OCI-LY1 (cell line): ENCODE results near the gene SAPCD1.

Experiments
- H2AFZ ChIP-seq: fragments of 200-600 bp; sonication (generic), shearing (Covaris generic); 2 replicates; pipeline ENCODE4 v1.6.0; 2014; ENCODE audit warnings: antibody characterized with exemption, mild to moderate bottlenecking, low read length
- H3F3A ChIP-seq: fragments of 200-600 bp; sonication (generic), shearing (Covaris generic); 2 replicates; pipeline ENCODE4 v1.6.0; 2014; ENCODE audit warnings: mild to moderate bottlenecking, antibody characterized with exemption, low read length, moderate library complexity; ENCODE audit not compliant: insufficient read depth
- H3K27ac ChIP-seq: fragments of 200-600 bp; sonication (generic); 2 replicates; pipeline ENCODE4 v1.5.1; 2014; ENCODE audit warnings: low read length, mixed run types, mild to moderate bottlenecking, low read depth; ENCODE audit not compliant: poor library complexity, severe bottlenecking
- H3K27me3 ChIP-seq: fragments of 200-600 bp; sonication (generic); 2 replicates; pipeline ENCODE4 v1.6.0; 2014; ENCODE audit warnings: antibody characterized with exemption, mild to moderate bottlenecking, low read length, moderate library complexity; ENCODE audit not compliant: insufficient read depth
- H3K36me3 ChIP-seq: fragments of 200-600 bp; sonication (generic); 2 replicates; pipeline ENCODE4 v1.6.1; 2014; ENCODE audit warnings: mild to moderate bottlenecking, antibody characterized with exemption, low read length, moderate library complexity, mixed read lengths; ENCODE audit not compliant: insufficient read depth
- H3K4me1 ChIP-seq: fragments of 200-600 bp; sonication (generic); 2 replicates; pipeline ENCODE4 v1.5.1; 2014; ENCODE audit warnings: mild to moderate bottlenecking, low read length, moderate library complexity; ENCODE audit not compliant: insufficient read depth, severe bottlenecking
- H3K4me2 ChIP-seq: fragments of 200-600 bp; sonication (generic), shearing (Covaris generic); 2 replicates; pipeline ENCODE4 v1.6.1; 2014; ENCODE audit warnings: low read length
- H3K4me3 ChIP-seq: fragments of 200-600 bp; sonication (generic); 2 replicates; pipeline ENCODE4 v1.5.1; 2014; ENCODE audit warnings: low read length, low read depth, mild to moderate bottlenecking, mixed read lengths; ENCODE audit not compliant: poor library complexity, severe bottlenecking
- H3K79me2 ChIP-seq: fragments of 200-600 bp; shearing (Covaris generic); 2 replicates; pipeline ENCODE4 v1.6.1; 2016; ENCODE audit warnings: mixed run types, low read length, mixed read lengths; ENCODE audit not compliant: insufficient read depth
- H3K9ac ChIP-seq: fragments of 200-600 bp; sonication (generic), shearing (Covaris generic); 2 replicates; pipeline ENCODE4 v1.6.1; 2014; ENCODE audit warnings: mild to moderate bottlenecking, low read length, mixed read lengths
- H3K9me2 ChIP-seq: fragments of 200-600 bp; sonication (generic), shearing (Covaris generic); 2 replicates; pipeline ENCODE4 v1.6.1; 2014; ENCODE audit warnings: low read depth, mild to moderate bottlenecking, low read length, mixed read lengths
- H3K9me3 ChIP-seq: fragments of 200-600 bp; shearing (Covaris generic); 2 replicates; pipeline ENCODE4 v1.6.1; 2014; ENCODE audit warnings: low read length, mixed read lengths
- H4K20me1 ChIP-seq: fragments of 200-600 bp; sonication (generic), shearing (Covaris generic); 2 replicates; pipeline ENCODE4 v1.6.0; 2016; ENCODE audit warnings: mild to moderate bottlenecking, low read length; ENCODE audit not compliant: insufficient read depth
- CTCF ChIP-seq: fragments of 200-600 bp; sonication (generic), shearing (Covaris generic); IDR thresholded peaks from 2 replicates; pipeline ENCODE4 v1.5.1; 2017; ENCODE audit warnings: mild to moderate bottlenecking, antibody characterized with exemption, low read length, moderate library complexity, mixed read lengths
- EZH2 ChIP-seq: fragments of 200-600 bp; sonication (generic), shearing (Covaris generic); IDR thresholded peaks from 2 replicates; pipeline ENCODE4 v1.8.0; 2017; ENCODE audit warnings: borderline replicate concordance, mixed run types, mild to moderate bottlenecking, antibody characterized with exemption, low read length, moderate library complexity, mixed read lengths

Gene SAPCD1

DNA sequence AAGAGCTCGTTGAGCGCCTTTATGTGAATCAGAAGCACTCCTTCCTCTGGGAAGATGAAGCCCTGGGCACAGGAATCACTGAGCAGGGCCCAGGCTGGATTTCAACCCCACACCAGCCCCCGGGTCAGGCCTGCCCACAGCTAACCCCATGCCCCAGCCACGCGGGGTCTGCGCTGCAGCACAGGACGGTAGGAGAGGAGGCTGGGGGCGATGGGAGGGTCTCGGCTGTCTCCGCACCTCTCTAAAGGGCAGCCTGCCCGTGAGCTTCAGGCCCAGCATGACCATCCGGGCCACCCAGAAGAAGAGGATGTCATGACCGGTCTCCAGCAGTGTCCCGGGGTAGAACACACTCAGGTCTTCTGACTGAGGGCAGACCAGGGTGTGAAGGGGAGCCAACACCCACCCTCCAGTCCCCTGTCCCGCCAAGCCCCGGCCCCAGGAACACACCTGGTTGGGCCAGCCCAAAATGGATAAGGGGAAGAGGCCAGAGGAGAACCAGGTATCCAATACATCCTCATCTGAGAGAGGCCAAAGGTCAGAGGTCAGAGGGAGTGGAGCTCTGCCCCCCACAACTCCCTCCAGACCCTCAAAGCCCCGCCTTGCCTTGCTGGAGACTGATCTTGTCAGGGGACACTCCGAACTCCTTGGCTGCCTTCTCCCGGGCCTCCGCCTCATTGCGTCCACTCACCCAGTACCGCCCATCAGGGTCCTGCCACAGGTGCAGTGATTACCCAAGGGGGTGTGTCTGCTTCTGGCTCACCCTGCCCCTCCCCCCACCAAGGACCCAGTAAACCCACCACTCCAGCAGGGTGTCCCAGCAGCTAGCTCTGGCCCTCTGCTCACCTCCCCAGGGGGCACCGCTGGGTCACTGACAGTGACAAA lies 19.0 kb downstream of the SAPCD1 start:
- Histone ChIP-seq H3K27ac (no peak overlapping the region), H3K36me3 (peaks cover 89% of the 10 kb centered on the region)
- TF ChIP-seq EZH2 (no peak), CTCF (no peak)

GRCh38 chr6:31782126-31782855 lies 19.8 kb downstream of the SAPCD1 start:
- no peaks in the 10 kb centered on the region for H4K20me1 ChIP-seq
- peaks cover 3% of the 10 kb centered on the region for H3K4me1 ChIP-seq
- no peak for TF ChIP-seq CTCF
- no peak for TF ChIP-seq EZH2
- H3K79me2 ChIP-seq = no peaks in the 10 kb centered on the region
- H3F3A ChIP-seq = no peaks in the 10 kb centered on the region
- no peaks in the 10 kb centered on the region for H3K9me3 ChIP-seq
- H3K27ac ChIP-seq = no peak overlapping the region
- no peaks in the 10 kb centered on the region for H3K9me2 ChIP-seq
- H3K36me3 ChIP-seq = peaks cover 96% of the 10 kb centered on the region
- no peak overlapping the region for H3K4me2 ChIP-seq
- H3K9ac ChIP-seq = no peak overlapping the region
- H3K4me3 ChIP-seq = no peak overlapping the region
- H3K27me3 ChIP-seq = no peaks in the 10 kb centered on the region
- H2AFZ ChIP-seq = no peak overlapping the region

More for the DNA sequence above, 19.0 kb downstream of the SAPCD1 start:
- Histone ChIP-seq H3F3A (no peaks in the 10 kb centered on the region), H3K9ac (no peak overlapping the region), H3K4me1 (peaks cover 9% of the 10 kb centered on the region), H2AFZ (no peak overlapping the region), H4K20me1 (no peaks in the 10 kb centered on the region), H3K27me3 (no peaks in the 10 kb centered on the region), H3K9me3 (no peaks in the 10 kb centered on the region), H3K4me3 (no peak overlapping the region), H3K9me2 (no peaks in the 10 kb centered on the region), H3K79me2 (no peaks in the 10 kb centered on the region), H3K4me2 (no peak overlapping the region)

DNA sequence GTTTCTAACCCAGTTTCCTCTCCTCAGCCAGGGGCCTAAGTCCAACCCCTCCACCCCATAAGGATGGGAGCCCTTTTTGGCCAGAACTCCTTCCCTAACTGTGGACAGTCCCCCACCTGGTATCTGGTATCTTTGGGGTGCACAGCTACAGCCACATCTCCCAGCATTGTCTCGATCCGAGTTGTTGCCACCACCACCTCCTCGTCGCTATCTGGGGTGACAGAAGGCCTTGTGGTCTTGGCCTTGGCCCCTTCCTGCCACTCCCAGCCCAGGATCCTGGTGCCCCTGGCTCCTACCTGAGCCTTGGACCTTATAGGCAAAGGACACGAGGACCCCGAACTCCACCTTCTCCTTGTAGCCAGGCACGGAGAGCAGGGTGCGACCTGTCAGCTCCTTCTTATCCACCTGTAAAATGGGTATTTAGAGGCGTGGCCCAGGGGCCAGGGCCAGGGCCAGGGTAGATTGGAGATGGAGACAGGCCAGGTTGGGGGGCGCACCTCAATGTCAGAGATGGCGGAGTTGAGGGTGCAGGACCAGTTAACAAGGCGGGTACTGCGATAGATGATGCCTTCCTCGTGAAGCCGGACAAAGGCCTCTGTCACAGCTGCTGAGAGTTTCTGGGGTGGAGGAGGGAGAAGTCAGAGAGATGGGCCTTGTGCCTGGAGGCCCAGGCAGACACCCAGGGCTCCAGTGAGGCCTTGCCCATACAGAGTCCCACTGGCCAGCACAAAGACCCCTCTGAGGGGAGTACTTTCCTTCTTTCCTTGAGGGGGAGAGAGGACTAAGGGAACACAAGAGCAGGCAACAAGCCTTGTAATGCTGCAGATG lies 21.9 kb downstream of the SAPCD1 start:
- Histone ChIP-seq H3K27ac (no peak overlapping the region), H3K4me2 (no peak overlapping the region), H3K36me3 (peaks cover 94% of the 10 kb centered on the region), H3K9ac (no peak overlapping the region), H3K9me3 (no peaks in the 10 kb centered on the region), H3K9me2 (no peaks in the 10 kb centered on the region), H4K20me1 (no peaks in the 10 kb centered on the region), H3K79me2 (no peaks in the 10 kb centered on the region; the same call in 1 of the 2 replicates), H3K4me3 (no peak overlapping the region), H3K4me1 (peaks cover 4% of the 10 kb centered on the region), H2AFZ (no peak overlapping the region), H3K27me3 (no peaks in the 10 kb centered on the region), H3F3A (no peaks in the 10 kb centered on the region)
- TF ChIP-seq EZH2 (no peak), CTCF (no peak)
